ENCODE data around the gene RGS2.

The RGS2 gene

GRCh38 chr1:192797143-192797542, 11.7 kb upstream of the RGS2 start:
- no peak for DNase-seq

- DNase-seq: no peak
Measured at GRCh38 chr1:192797891-192798290, 10.9 kb upstream of the RGS2 start.

- DNase-seq: no peak
Measured at GRCh38 chr1:192801451-192801850, 7.4 kb upstream of the RGS2 start.

- no peak for DNase-seq
Measured at GRCh38 chr1:192802406-192802805, 6.4 kb upstream of the RGS2 start.

- no peak for DNase-seq
Measured at GRCh38 chr1:192803501-192803900, 5.3 kb upstream of the RGS2 start.

- peak in 1 of 2 donors; percentile 19 for DNase-seq
Measured at GRCh38 chr1:192805832-192806323, 3.0 kb upstream of the RGS2 start.

GRCh38 chr1:192807211-192808162, 1.4 kb upstream of the RGS2 start:
- peak; percentile 6 to 34 for DNase-seq

GRCh38 chr1:192808163-192808517, 699 bp upstream of the RGS2 start:
- DNase-seq: peak; percentile 15 to 26

- peak; percentile 48 to 57 for DNase-seq
Measured at GRCh38 chr1:192809307-192810252, 741 bp downstream of the RGS2 start.

GRCh38 chr1:192810253-192810880, 1.5 kb downstream of the RGS2 start:
- no peak for DNase-seq

GRCh38 chr1:192811006-192811405, 2.2 kb downstream of the RGS2 start:
- no peak for DNase-seq

- DNase-seq: no peak
Measured at GRCh38 chr1:192811594-192812239, 2.9 kb downstream of the RGS2 start.

GRCh38 chr1:192812420-192813209, 3.8 kb downstream of the RGS2 start:
- DNase-seq: no peak

- no peak for DNase-seq
Measured at GRCh38 chr1:192814805-192815204, 6.0 kb downstream of the RGS2 start.

GRCh38 chr1:192817246-192817645, 8.4 kb downstream of the RGS2 start:
- DNase-seq: no peak

GRCh38 chr1:192821296-192821695, 12.5 kb downstream of the RGS2 start:
- DNase-seq: no peak

- no peak for DNase-seq
Measured at GRCh38 chr1:192824511-192824910, 15.7 kb downstream of the RGS2 start.

- no peak for DNase-seq
Measured at GRCh38 chr1:192826791-192827546, 18.1 kb downstream of the RGS2 start.

- DNase-seq: no peak
Measured at GRCh38 chr1:192830595-192831246, 21.9 kb downstream of the RGS2 start.

GRCh38 chr1:192831706-192832355, 23.0 kb downstream of the RGS2 start:
- DNase-seq: no peak
